Loucy (cell line): ENCODE results near the gene ZNF697.

Experiments
- H2AFZ ChIP-seq: fragments of 200-600 bp; sonication (generic); 2 replicates; pipeline ENCODE4 v1.6.0; 2016; ENCODE audit warnings: antibody characterized with exemption, mild to moderate bottlenecking, low read length, moderate library complexity
- H3F3A ChIP-seq: fragments of 200-600 bp; 2 replicates; pipeline ENCODE4 v1.6.0; 2016; ENCODE audit warnings: antibody characterized with exemption, low read depth, mild to moderate bottlenecking
- H3K27me3 ChIP-seq: fragments of 200-600 bp; sonication (generic); 2 replicates; pipeline ENCODE4 v1.6.1; 2014; ENCODE audit warnings: low read length, mild to moderate bottlenecking; ENCODE audit not compliant: insufficient read depth, poor library complexity, severe bottlenecking
- H3K36me3 ChIP-seq: fragments of 200-600 bp; sonication (generic); 2 replicates; pipeline ENCODE4 v1.6.1; 2016; ENCODE audit warnings: low read length; ENCODE audit not compliant: insufficient read depth
- H3K4me1 ChIP-seq: fragments of 200-600 bp; sonication (generic); 2 replicates; pipeline ENCODE4 v1.5.1; 2014; ENCODE audit warnings: low read length, mild to moderate bottlenecking; ENCODE audit not compliant: insufficient read depth, poor library complexity, severe bottlenecking
- H3K4me2 ChIP-seq: fragments of 200-600 bp; sonication (generic); 2 replicates; pipeline ENCODE4 v1.6.0; 2014; ENCODE audit warnings: antibody characterized with exemption, low read length, low read depth, mild to moderate bottlenecking; ENCODE audit not compliant: poor library complexity, severe bottlenecking
- H3K4me3 ChIP-seq: fragments of 200-600 bp; sonication (generic); 2 replicates; pipeline ENCODE4 v1.5.1; 2014; ENCODE audit warnings: low read length, mild to moderate bottlenecking, mixed read lengths; ENCODE audit not compliant: poor library complexity, severe bottlenecking
- H3K79me2 ChIP-seq: fragments of 200-600 bp; sonication (generic); 2 replicates; pipeline ENCODE4 v1.6.1; 2014; ENCODE audit warnings: low read length; ENCODE audit not compliant: insufficient read depth
- H3K9ac ChIP-seq: fragments of 200-600 bp; sonication (generic); 2 replicates; pipeline ENCODE4 v1.6.0; 2014; ENCODE audit warnings: mild to moderate bottlenecking, low read depth, low read length, moderate library complexity; ENCODE audit not compliant: poor library complexity, severe bottlenecking
- H3K9me2 ChIP-seq: fragments of 200-600 bp; sonication (generic); replicated peaks from 2 replicates; pipeline ENCODE4 v1.6.1; 2016; ENCODE audit warnings: low read depth, low read length, mixed read lengths
- H3K9me3 ChIP-seq: fragments of 200-600 bp; sonication (generic); 2 replicates; pipeline ENCODE4 v1.6.1; 2014; ENCODE audit warnings: mild to moderate bottlenecking, antibody characterized with exemption, low read length, low read depth; ENCODE audit not compliant: insufficient read depth
- H4K20me1 ChIP-seq: fragments of 200-600 bp; sonication (generic); 2 replicates; pipeline ENCODE4 v1.6.0; 2014; ENCODE audit warnings: antibody characterized with exemption, low read length, mild to moderate bottlenecking; ENCODE audit not compliant: insufficient read depth, poor library complexity, severe bottlenecking
- EZH2phosphoT487 ChIP-seq: fragments of 200-600 bp; IDR thresholded peaks from 2 replicates; pipeline ENCODE4 v1.6.1; 2018; ENCODE audit warnings: antibody characterized with exemption, mild to moderate bottlenecking, moderate library complexity, borderline replicate concordance
- TF ChIP-seq, protein P1 (sequence below): fragments of 200-600 bp; sonication (generic); conservative IDR thresholded peaks from 2 replicates; pipeline ENCODE4 v1.5.1; 2014; ENCODE audit warnings: mild to moderate bottlenecking, antibody characterized with exemption, low read length

ZNF697 gene

DNA sequence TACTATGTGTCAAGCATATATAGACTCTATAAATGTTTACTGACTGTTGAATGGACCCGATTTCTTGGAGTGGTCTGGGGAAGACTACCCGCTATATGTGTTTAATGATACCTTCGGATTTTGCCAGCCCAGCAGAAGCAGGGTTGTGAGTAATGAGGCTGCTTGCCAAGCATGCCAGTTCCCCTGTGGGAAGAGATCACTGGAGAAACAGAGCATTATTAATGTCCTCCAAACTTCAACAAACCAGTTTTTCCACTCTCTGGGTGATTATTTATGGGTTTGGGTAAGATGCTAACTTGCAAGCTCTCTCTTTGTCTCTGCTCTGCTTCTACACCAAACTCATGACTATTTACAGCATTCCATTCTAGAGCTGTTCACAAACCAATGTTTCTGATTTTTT is 38.6 kb upstream of the ZNF697 start:
- H3K9me3 ChIP-seq: no peaks in the 10 kb centered on the region
- H3K27me3 ChIP-seq: no peaks in the 10 kb centered on the region
- no peaks in the 10 kb centered on the region for H3K36me3 ChIP-seq
- no peaks in the 10 kb centered on the region for H3K4me1 ChIP-seq
- TF ChIP-seq EZH2phosphoT487: no peak
- TF ChIP-seq, protein P1, sequence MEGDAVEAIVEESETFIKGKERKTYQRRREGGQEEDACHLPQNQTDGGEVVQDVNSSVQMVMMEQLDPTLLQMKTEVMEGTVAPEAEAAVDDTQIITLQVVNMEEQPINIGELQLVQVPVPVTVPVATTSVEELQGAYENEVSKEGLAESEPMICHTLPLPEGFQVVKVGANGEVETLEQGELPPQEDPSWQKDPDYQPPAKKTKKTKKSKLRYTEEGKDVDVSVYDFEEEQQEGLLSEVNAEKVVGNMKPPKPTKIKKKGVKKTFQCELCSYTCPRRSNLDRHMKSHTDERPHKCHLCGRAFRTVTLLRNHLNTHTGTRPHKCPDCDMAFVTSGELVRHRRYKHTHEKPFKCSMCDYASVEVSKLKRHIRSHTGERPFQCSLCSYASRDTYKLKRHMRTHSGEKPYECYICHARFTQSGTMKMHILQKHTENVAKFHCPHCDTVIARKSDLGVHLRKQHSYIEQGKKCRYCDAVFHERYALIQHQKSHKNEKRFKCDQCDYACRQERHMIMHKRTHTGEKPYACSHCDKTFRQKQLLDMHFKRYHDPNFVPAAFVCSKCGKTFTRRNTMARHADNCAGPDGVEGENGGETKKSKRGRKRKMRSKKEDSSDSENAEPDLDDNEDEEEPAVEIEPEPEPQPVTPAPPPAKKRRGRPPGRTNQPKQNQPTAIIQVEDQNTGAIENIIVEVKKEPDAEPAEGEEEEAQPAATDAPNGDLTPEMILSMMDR: no peak
- no peaks in the 10 kb centered on the region for H4K20me1 ChIP-seq
- H3K79me2 ChIP-seq: no peaks in the 10 kb centered on the region
- H3F3A ChIP-seq: no peaks in the 10 kb centered on the region
- H3K4me3 ChIP-seq: no peak overlapping the region
- H2AFZ ChIP-seq: no peak overlapping the region
- H3K4me2 ChIP-seq: no peak overlapping the region
- H3K9me2 ChIP-seq: no peaks in the 10 kb centered on the region
- no peak overlapping the region for H3K9ac ChIP-seq

DNA sequence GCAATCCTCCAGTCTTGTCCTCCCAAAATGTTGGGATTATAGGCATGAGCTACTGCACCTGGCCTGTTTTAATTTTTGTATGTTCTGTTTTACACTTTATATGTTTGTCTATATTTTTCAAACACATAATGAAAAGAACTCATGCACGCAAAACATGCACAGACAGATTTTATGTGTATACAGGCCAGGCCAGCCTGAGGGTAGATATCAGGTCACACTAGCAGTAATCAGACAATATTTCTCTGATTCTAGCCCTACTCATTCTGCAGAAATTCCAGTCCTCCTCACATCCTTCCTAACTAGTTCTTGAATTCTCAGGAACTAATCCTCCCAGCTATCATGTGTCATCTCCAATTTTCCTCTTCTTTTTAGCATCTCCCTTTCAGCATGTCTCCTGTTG is 35.8 kb upstream of the ZNF697 start:
- H3K4me2 ChIP-seq: no peak overlapping the region
- H3K9me2 ChIP-seq: no peaks in the 10 kb centered on the region
- no peak for TF ChIP-seq EZH2phosphoT487
- TF ChIP-seq, protein P1: no peak
- no peaks in the 10 kb centered on the region for H3K9me3 ChIP-seq
- H3K4me3 ChIP-seq: no peak overlapping the region
- no peak overlapping the region for H3K9ac ChIP-seq
- H4K20me1 ChIP-seq: no peaks in the 10 kb centered on the region
- no peaks in the 10 kb centered on the region for H3K36me3 ChIP-seq
- H3K27me3 ChIP-seq: no peaks in the 10 kb centered on the region
- no peaks in the 10 kb centered on the region for H3K79me2 ChIP-seq
- no peaks in the 10 kb centered on the region for H3K4me1 ChIP-seq
- no peaks in the 10 kb centered on the region for H3F3A ChIP-seq
- no peak overlapping the region for H2AFZ ChIP-seq

DNA sequence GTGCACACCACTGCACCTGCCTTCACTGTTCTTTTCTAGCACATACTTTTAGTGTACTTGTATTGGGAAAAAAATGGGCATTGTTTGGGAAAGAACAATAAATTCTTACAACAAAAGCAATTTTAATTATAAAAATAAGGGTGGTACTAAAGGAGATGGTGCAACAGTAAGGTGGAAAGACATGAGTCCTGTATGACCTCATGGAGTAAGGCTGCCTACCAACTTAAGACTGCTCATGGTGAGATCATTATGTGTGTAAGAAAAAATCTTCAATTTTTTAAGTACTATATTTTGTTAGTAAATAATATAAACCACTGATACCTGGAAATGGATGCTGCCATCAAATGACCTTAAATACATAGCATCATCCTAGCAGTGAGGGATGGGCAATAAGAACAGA is 34.1 kb upstream of the ZNF697 start:
- Histone ChIP-seq H3K4me1 (no peaks in the 10 kb centered on the region), H3K27me3 (no peaks in the 10 kb centered on the region), H3K79me2 (no peaks in the 10 kb centered on the region), H3K9me2 (no peaks in the 10 kb centered on the region), H4K20me1 (no peaks in the 10 kb centered on the region), H3K9me3 (no peaks in the 10 kb centered on the region), H3K4me2 (no peak overlapping the region), H3K4me3 (no peak overlapping the region), H3F3A (no peaks in the 10 kb centered on the region), H3K36me3 (no peaks in the 10 kb centered on the region), H2AFZ (no peak overlapping the region), H3K9ac (no peak overlapping the region)
- TF ChIP-seq, protein P1: no peak
- TF ChIP-seq EZH2phosphoT487: no peak
